Stimulated activated CD4-positive, alpha-beta T cell treated with anti-CD3 and anti-CD28 coated beads, Interleukin-12 subunit alpha, Interleukin-12 subunit beta, amount 100 ng/mL, for 48 hours (primary cell): Measurements from ENCODE around the gene CERS2.
"Not testable (repeated sequence)": the region's sequence is repeated elsewhere in the genome, so short reads cannot be mapped to it uniquely, and the experiment has no call there.

Experiments
- DNase-seq, 3 donors: peaks; one replicate each; pipeline ENCODE4 v3.0.0-alpha.2; 2020; ENCODE audit warnings: low read depth in 2 of 3, low spot score in 1 of 3

The CERS2 gene

GRCh38 chr1:150970808-150971582 lies 3.6 kb downstream of the CERS2 start:
- DNase-seq = no peak

GRCh38 chr1:150969626-150970025 lies 5.0 kb downstream of the CERS2 start:
- DNase-seq = no peak

GRCh38 chr1:150968491-150968890 lies 6.1 kb downstream of the CERS2 start:
- DNase-seq = no peak

GRCh38 chr1:150967936-150968335 lies 6.7 kb downstream of the CERS2 start:
- no peak for DNase-seq

- no peak for DNase-seq
Observed at GRCh38 chr1:150966011-150966410, 8.6 kb downstream of the CERS2 start.

GRCh38 chr1:150965605-150966004 lies 9.0 kb downstream of the CERS2 start:
- DNase-seq = no peak

- DNase-seq = no peak
Observed at GRCh38 chr1:150964164-150964489, 10.5 kb downstream of the CERS2 start.

GRCh38 chr1:150963321-150964163 lies 11.1 kb downstream of the CERS2 start:
- DNase-seq = no peak

GRCh38 chr1:150961756-150962155 lies 12.9 kb downstream of the CERS2 start:
- no peak for DNase-seq

- no peak for DNase-seq
Observed at GRCh38 chr1:150960646-150961045, 14.0 kb downstream of the CERS2 start.

- no peak for DNase-seq
Observed at GRCh38 chr1:150957666-150958065, 17.0 kb downstream of the CERS2 start.

GRCh38 chr1:150955280-150955679 lies 19.4 kb downstream of the CERS2 start:
- no peak for DNase-seq

- DNase-seq = no peak
Observed at GRCh38 chr1:150954708-150955107, 19.9 kb downstream of the CERS2 start.

GRCh38 chr1:150944856-150945255 lies 29.8 kb downstream of the CERS2 start:
- DNase-seq = no peak

GRCh38 chr1:150931773-150932172 lies 42.9 kb downstream of the CERS2 start:
- no peak for DNase-seq

- DNase-seq = not testable (repeated sequence)
Observed at GRCh38 chr1:150928775-150929174, 45.9 kb downstream of the CERS2 start.

GRCh38 chr1:150928286-150928685 lies 46.3 kb downstream of the CERS2 start:
- no peak for DNase-seq

- no peak for DNase-seq
Observed at GRCh38 chr1:150927624-150928023, 47.0 kb downstream of the CERS2 start.

- DNase-seq = peak; percentile 92 to 95 (median 95)
Observed at GRCh38 chr1:150926097-150926741, 48.4 kb downstream of the CERS2 start, which contains the start of gene SETDB1. TSS of gene SETDB1 (plus strand) at chr1:150926363. CDS start at chr1:150927715, 1,352 bp downstream.

GRCh38 chr1:150925080-150925479 lies 49.6 kb downstream of the CERS2 start:
- DNase-seq = no peak

- DNase-seq = peak; percentile 65 to 86 (median 70)
Observed at GRCh38 chr1:150922519-150922975, 52.1 kb downstream of the CERS2 start.

- DNase-seq = no peak
Observed at GRCh38 chr1:150917387-150917786, 57.2 kb downstream of the CERS2 start.
